ENCODE results near the gene GOLPH3L. TPM values are rescaled to one million over a fixed set of nuclear protein-coding genes. Genes with fewer than 3 reads are reported as not detected.
"Not testable (repeated sequence)": the region's sequence is repeated elsewhere in the genome, so short reads cannot be mapped to it uniquely, and the experiment has no call there.

Gene GOLPH3L
- total RNA-seq, 1 donor from 2014 or later, result 12.1 TPM

- DNase-seq (ENCODE audit: low read depth), result no peak
These were observed 36.4 kb downstream of the GOLPH3L start for GRCh38 chr1:150660584-150660983.

DNA sequence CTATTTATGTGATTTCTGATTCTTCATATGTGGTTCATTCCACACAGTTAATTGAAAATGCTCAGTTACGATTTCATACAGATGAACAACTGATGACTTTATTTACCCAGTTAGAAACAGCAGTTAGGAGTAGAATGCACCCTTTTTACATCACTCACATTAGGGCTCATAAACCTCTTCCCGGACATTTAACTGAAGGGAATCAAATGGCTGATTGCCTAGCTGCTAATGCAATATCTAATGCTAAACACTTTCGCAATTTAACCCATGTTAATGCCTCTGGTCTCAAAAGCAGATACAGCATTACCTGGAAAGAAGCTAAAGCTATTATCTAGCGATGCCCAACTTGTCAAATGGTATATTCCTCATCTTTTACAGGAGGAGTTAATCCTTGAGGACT is 39.9 kb downstream of the GOLPH3L start:
- DNase-seq (ENCODE audit: low read depth), result not testable (repeated sequence)

DNA sequence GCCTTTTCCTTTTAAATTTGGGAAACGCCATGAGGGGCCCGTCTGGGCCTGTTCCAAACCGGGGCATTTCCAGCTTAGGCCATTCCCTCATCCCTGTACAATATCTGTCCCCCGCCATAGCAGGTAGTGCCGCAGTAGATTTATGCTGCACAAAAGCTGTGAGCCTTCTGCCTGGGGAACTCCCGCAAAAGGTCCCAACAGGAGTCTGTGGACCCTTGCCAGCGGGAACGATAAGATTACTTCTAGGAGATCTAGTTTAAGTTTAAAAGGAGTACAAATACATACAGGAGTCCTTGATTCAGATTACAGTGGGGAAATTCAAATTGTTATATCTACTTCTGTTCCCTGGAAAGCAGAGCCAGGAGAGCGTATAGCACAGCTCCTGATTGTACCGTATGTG is 42.3 kb downstream of the GOLPH3L start:
- not testable (repeated sequence) for DNase-seq (ENCODE audit: low read depth)

DNA sequence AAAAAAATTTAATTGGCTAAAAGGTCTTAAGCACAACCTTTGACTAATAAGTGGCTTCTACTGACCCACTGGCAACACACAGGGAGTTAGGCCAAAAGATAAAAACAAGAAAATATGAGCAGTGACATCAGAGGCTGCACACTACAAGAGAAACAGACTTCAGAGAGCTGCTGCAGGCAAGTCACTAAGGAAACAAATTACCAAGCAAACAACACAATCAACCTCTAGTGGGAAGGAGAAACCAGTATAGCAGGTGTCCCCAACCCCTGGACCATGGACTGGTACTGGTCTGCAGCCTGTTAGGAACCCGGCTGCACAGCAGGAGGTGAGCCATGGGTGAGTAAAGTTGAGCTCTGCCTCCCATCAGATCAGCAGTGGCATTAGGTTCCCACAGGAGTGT is 46.8 kb downstream of the GOLPH3L start:
- DNase-seq (ENCODE audit: low read depth), result peak; percentile 29

DNA sequence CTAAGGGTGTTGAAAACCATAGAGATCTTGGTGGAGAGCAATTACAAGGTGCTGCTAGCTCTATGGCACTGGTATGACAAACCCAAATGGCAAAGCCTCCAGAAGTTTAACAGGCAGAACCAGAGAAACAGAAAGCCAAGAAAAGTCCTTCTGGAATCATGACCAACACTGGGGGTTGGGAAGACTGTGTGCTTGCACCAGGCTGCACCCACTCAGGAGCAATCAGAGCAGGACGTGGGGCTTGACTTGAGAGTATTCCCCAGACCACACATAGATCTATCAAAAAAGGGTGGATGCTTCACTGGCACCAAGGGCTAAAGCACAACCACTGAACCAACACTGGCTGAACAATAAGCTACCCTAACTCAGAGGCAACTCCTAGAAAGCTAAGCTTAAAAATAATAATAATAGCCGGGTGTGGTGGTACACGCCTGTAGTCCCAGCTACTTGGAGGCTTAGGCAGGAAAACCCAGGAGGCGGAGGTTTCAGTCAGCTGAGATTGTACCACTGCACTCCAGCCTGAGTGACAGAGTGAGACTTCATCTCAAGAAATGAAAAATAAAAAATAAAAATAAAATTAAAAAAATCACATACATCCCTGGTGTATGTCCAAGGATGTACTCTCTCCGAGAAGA is 47.4 kb downstream of the GOLPH3L start:
- DNase-seq (ENCODE audit: low read depth), result no peak

GRCh38 chr1:150642296-150642695 is 54.7 kb downstream of the GOLPH3L start:
- no peak for DNase-seq (ENCODE audit: low read depth)

- DNase-seq (ENCODE audit: low read depth), result not testable (repeated sequence)
These were observed 55.7 kb downstream of the GOLPH3L start for GRCh38 chr1:150641126-150641815.

DNA sequence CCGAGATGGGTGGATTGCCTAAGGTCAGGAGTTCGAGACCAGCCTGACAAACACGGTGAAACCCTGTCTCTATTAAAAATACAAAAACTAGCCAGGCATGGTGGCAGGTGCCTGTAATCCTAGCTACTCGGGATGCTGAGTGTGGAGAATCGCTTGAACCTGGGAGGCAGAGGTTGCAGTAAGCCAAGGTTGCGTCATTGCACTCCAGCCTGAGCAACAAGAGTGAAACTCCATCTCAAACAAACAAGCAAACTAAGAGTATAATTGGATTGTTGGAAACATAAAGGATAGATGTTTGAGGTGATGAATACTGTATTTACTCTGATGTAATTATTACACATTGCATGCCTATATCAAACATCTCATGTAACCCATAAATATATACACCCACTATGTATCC is 58.5 kb downstream of the GOLPH3L start:
- DNase-seq (ENCODE audit: low read depth), result not testable (repeated sequence)

GRCh38 chr1:150634839-150635622 is 61.9 kb downstream of the GOLPH3L start:
- not testable (repeated sequence) for DNase-seq (ENCODE audit: low read depth)

GRCh38 chr1:150629115-150629928 is 67.6 kb downstream of the GOLPH3L start, which contains the start of gene ENSA:
Gene ENSA (minus strand): TSS chr1:150629612. CDS start chr1:150629470, 142 bp downstream.
- peak; percentile 100 for DNase-seq (ENCODE audit: low read depth)

DNA sequence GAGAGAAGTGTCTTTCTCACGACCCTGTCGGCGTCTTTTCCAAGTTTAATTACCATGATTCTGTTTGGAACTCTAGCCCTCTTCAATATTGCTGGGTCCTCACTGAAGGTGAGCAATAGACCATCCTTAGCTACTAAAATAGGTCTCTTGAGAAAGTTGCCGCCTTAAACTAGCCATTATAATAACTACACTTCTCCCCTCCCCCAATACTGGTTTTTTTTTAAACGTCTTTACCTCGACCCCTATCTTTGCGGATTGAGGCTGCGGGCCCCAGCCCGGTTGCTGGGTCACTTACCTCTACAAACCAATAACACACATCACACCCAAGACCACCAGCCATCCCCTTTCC is 68.2 kb downstream of the GOLPH3L start:
- DNase-seq (ENCODE audit: low read depth), result peak; percentile 15

GRCh38 chr1:150627826-150628410 is 69.0 kb downstream of the GOLPH3L start:
- peak; percentile 35 for DNase-seq (ENCODE audit: low read depth)

GRCh38 chr1:150626150-150626549 is 70.8 kb downstream of the GOLPH3L start:
- no peak for DNase-seq (ENCODE audit: low read depth)

GRCh38 chr1:150624546-150624945 is 72.4 kb downstream of the GOLPH3L start:
- not testable (repeated sequence) for DNase-seq (ENCODE audit: low read depth)

DNA sequence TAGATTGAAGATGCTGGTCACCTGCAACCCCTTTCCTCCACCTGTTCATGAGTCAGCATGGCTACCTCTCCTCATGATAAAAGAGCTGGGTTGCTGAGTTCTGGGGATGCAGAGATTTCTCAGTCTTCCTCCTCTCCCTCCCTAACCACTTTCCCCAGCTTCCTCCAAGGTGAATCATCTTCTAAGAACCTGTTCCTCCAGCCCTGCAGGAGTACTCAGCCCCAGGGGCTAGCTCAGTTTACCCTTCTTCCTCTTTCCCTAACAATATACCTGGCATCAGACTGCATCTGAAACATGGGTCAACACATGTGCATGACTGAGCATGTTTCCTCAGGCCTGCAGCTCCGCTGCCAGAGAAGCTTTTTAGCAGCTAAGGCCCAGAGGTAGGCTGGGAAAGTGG is 72.8 kb downstream of the GOLPH3L start:
- DNase-seq (ENCODE audit: low read depth), result not testable (repeated sequence)

DNA sequence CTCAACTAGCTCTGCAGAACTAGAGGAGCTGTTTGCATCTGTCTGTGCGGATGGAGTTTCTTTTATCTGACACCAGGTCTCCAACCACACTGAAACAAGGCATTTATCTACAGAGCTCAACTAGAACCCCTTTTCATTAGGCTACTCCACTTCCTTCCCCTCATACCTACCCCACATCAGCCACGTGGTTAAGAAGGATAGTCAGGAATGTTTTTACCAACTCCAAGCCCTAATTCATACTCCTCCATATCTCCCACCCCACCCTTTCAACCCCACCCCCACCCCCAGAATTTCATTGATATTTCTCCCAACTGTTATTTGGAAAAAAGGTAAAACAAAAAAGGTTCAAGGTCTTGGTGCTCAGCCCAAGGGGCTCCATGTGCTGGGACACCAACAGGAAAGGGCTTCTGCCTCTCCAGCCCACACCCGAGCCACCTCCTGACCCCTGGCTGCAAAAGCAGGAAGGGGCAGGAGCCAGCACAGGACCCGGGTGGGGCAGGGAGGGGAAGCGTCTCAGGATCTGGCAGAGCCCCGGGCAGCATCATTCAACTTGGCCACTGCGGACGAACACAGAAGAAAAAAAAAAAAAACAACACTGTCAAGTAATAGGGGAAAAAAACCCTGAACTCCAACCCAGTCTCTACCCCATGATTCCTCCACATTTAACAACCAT is 74.5 kb downstream of the GOLPH3L start:
- no peak for DNase-seq (ENCODE audit: low read depth)

DNA sequence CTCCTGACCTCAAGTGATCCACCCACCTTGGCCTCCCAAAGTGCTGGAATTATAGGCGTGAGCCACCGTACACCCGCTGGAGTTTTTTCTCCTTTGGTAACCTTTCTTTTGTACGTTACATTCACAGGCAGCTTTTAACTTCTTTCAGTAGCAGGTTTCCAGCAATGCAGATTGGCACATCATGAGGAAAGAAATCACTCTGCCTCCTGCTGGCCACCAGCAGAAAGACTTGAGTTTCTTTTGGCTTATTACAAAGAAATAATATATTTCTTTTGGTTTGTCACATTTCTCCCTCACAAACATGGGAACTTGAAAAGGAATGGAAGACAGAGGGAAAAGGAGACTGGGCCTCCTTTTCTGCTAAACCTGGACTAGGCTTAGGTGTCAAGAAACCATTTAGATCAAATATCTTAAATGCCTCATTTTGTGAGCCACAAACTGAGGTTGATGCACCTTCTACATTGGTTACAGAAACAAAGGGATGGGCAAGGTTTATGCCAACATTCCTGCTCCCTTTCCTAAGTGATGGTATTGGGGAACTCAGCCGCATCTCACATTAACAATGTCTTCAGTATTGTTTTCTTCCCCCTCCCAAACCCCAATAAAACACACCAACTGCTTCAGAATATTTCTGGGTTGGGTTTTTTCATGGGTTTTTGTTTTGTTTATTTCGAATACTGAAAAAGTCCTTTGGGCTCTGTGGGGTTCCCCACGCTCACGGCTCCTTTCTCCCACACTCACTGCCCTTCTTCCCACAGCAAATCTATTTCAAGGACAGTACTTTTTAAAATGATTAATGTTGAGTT is 75.3 kb downstream of the GOLPH3L start:
- DNase-seq (ENCODE audit: low read depth), result peak; percentile 60

DNA sequence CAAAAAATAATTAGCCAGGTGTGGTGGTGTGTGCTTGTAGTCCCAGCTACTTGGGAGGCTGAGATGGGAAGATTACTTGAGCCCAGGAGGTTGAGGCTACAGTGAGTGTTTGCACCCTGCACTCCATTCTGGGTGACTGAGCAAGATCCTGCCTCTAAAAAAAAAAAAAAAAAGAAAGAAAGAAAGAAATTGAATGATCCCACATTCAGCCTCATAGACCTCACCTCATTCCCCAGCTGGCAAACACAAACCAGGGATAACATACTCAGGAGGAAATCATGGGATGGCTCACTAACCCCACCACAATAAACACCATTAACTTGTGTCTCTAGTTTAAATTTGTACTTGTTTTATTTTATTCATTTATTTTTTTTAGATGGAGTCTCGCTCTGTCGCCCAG is 76.0 kb downstream of the GOLPH3L start:
- DNase-seq (ENCODE audit: low read depth), result no peak
